Erythroblast (primary cell): Measurements from ENCODE around the gene PTH2.
A peak's percentile ranks its signal among the peaks of the same experiment; 100 is the strongest.
"Not testable (repeated sequence)": the region's sequence is repeated elsewhere in the genome, so short reads cannot be mapped to it uniquely, and the experiment has no call there.

Experiments used
- DNase-seq, 2 experiments: peaks; one replicate each; lab custom pipeline; 2025; lab: John Stamatoyannopoulos, UW
- GATA1 ChIP-seq: IDR thresholded peaks from 2 replicates; pipeline ENCODE4 v1.6.1; 2011; ENCODE audit warnings: low read depth, mild to moderate bottlenecking, control low read depth, low read length, moderate library complexity
- POLR2A ChIP-seq: IDR thresholded peaks from 2 replicates; pipeline ENCODE4 v1.6.1; 2011; ENCODE audit warnings: mild to moderate bottlenecking, low read length

The PTH2 gene

GRCh38 chr19:49456326-49456725 lies 33.1 kb upstream of the PTH2 start:
- DNase-seq, result no peak
- TF ChIP-seq POLR2A, result no peak
- no peak for TF ChIP-seq GATA1

GRCh38 chr19:49455773-49456172 lies 32.5 kb upstream of the PTH2 start:
- no peak for TF ChIP-seq POLR2A
- no peak for TF ChIP-seq GATA1

GRCh38 chr19:49453757-49454240 lies 30.6 kb upstream of the PTH2 start:
- DNase-seq, result no peak
- peak; percentile 6 for TF ChIP-seq POLR2A
- TF ChIP-seq GATA1, result no peak

More at GRCh38 chr19:49455773-49456172, 32.5 kb upstream of the PTH2 start:
- no peak for DNase-seq

GRCh38 chr19:49453013-49453756 lies 29.9 kb upstream of the PTH2 start, which contains the start of gene ALDH16A1:
TSS of gene ALDH16A1 (plus strand) at chr19:49453225. CDS start at chr19:49453332, 107 bp downstream.
- DNase-seq, result peak; percentile 98 to 99
- TF ChIP-seq POLR2A, result peak; percentile 99
- TF ChIP-seq GATA1, result no peak

GRCh38 chr19:49451430-49452181 lies 28.4 kb upstream of the PTH2 start, which contains the start of gene PIH1D1:
TSS of gene PIH1D1 (minus strand) at chr19:49451814. CDS start at chr19:49451574, 240 bp downstream.
- peak; percentile 98 to 100 for DNase-seq
- TF ChIP-seq POLR2A (peak; percentile 91), GATA1 (no peak)

GRCh38 chr19:49450405-49450804 lies 27.2 kb upstream of the PTH2 start:
- DNase-seq, result no peak
- TF ChIP-seq POLR2A (no peak), GATA1 (no peak)

GRCh38 chr19:49448432-49448786 lies 25.2 kb upstream of the PTH2 start:
- no peak for DNase-seq
- TF ChIP-seq GATA1, result no peak
- TF ChIP-seq POLR2A, result no peak

GRCh38 chr19:49447485-49448431 lies 24.5 kb upstream of the PTH2 start:
- TF ChIP-seq POLR2A, result no peak
- no peak for TF ChIP-seq GATA1
- DNase-seq, result peak in 1 of 2 experiments; percentile 67

GRCh38 chr19:49445997-49446396 lies 22.8 kb upstream of the PTH2 start:
- DNase-seq, result no peak
- TF ChIP-seq GATA1 (no peak), POLR2A (no peak)

- DNase-seq, result not testable (repeated sequence)
Measured at GRCh38 chr19:49444100-49444700, 21.0 kb upstream of the PTH2 start.

GRCh38 chr19:49443366-49444099 lies 20.3 kb upstream of the PTH2 start:
- no peak for TF ChIP-seq POLR2A
- TF ChIP-seq GATA1, result no peak
- DNase-seq, result peak; percentile 93 to 96

GRCh38 chr19:49442771-49443365 lies 19.6 kb upstream of the PTH2 start:
- no peak for TF ChIP-seq POLR2A
- no peak for TF ChIP-seq GATA1
- DNase-seq, result peak in 1 of 2 experiments; percentile 79
